GM23248 (cell line): ENCODE data around the gene EGFLAM.

Experiments
- EZH2 ChIP-seq: fragments of 200-600 bp; sonication (generic); IDR thresholded peaks from 2 replicates; pipeline ENCODE4 v1.6.1; 2018; ENCODE audit warnings: antibody characterized with exemption, mild to moderate bottlenecking; ENCODE audit not compliant: insufficient read depth, poor library complexity, severe bottlenecking
- EZH2phosphoT487 ChIP-seq: fragments of 200-600 bp; sonication (generic); IDR thresholded peaks from 2 replicates; pipeline ENCODE4 v1.6.1; 2018; ENCODE audit warnings: antibody characterized with exemption, moderate library complexity, mild to moderate bottlenecking, low read depth; ENCODE audit not compliant: insufficient read depth

- no peak for TF ChIP-seq EZH2
- no peak for TF ChIP-seq EZH2phosphoT487
Measured at GRCh38 chr5:38284384-38284783, 26.0 kb downstream of the EGFLAM start.
